ENCODE results near the gene BCAR3. TPM values are rescaled to one million over a fixed set of nuclear protein-coding genes. Genes with fewer than 3 reads are reported as not detected.

The BCAR3 gene
- total RNA-seq, 2 donors from 2014 or later, result 45.2 to 47.7 TPM

- TF ChIP-seq CTCF (IDR thresholded peaks at IDR 0.05), result no peak
- H3K9me3 ChIP-seq, result no peaks in the 10 kb centered on the region
- no peak overlapping the region for H3K27ac ChIP-seq
- DNase-seq, result no peak
- intact Hi-C loops (cut with DNase I), result no loop called here
- H3K36me3 ChIP-seq, result no peaks in the 10 kb centered on the region
- H3K9ac ChIP-seq (ENCODE audit: low read depth in 2 of 2, low read length in 2 of 2), result no peak overlapping the region
- no peak overlapping the region for H3K4me3 ChIP-seq
- H3K4me1 ChIP-seq, result no peaks in the 10 kb centered on the region
- H3K27me3 ChIP-seq, result no peaks in the 10 kb centered on the region
These were observed 78.5 kb downstream of the BCAR3 start for GRCh38 chr1:93603106-93603505.

GRCh38 chr1:93602101-93602500 lies 79.5 kb downstream of the BCAR3 start:
- Histone ChIP-seq H3K27ac (no peak overlapping the region), H3K9me3 (no peaks in the 10 kb centered on the region), H3K9ac (ENCODE audit: low read depth in 2 of 2, low read length in 2 of 2) (no peak overlapping the region), H3K27me3 (no peaks in the 10 kb centered on the region), H3K4me3 (no peak overlapping the region), H3K36me3 (no peaks in the 10 kb centered on the region), H3K4me1 (no peaks in the 10 kb centered on the region)
- DNase-seq, result no peak
- TF ChIP-seq CTCF (IDR thresholded peaks at IDR 0.05), result no peak
- intact Hi-C loops (cut with DNase I), result no loop called here

GRCh38 chr1:93601686-93602085 lies 80.0 kb downstream of the BCAR3 start:
- H3K4me1 ChIP-seq, result no peaks in the 10 kb centered on the region

GRCh38 chr1:93600663-93601062 lies 81.0 kb downstream of the BCAR3 start:
- no peaks in the 10 kb centered on the region for H3K36me3 ChIP-seq
- intact Hi-C loops (cut with DNase I), result no loop called here
- TF ChIP-seq CTCF (IDR thresholded peaks at IDR 0.05), result no peak
- H3K4me3 ChIP-seq, result no peak overlapping the region
- no peaks in the 10 kb centered on the region for H3K4me1 ChIP-seq
- H3K9me3 ChIP-seq, result no peaks in the 10 kb centered on the region
- no peak for DNase-seq
- H3K27me3 ChIP-seq, result no peaks in the 10 kb centered on the region
- H3K9ac ChIP-seq (ENCODE audit: low read depth in 2 of 2, low read length in 2 of 2), result no peak overlapping the region
- H3K27ac ChIP-seq, result no peak overlapping the region

More at GRCh38 chr1:93601686-93602085, 80.0 kb downstream of the BCAR3 start:
- no peaks in the 10 kb centered on the region for H3K27me3 ChIP-seq
- H3K36me3 ChIP-seq, result no peaks in the 10 kb centered on the region
- no peak overlapping the region for H3K27ac ChIP-seq
- no peak overlapping the region for H3K9ac ChIP-seq (ENCODE audit: low read depth in 2 of 2, low read length in 2 of 2)
- no peaks in the 10 kb centered on the region for H3K9me3 ChIP-seq
- DNase-seq, result no peak
- no peak for TF ChIP-seq CTCF (IDR thresholded peaks at IDR 0.05)
- intact Hi-C loops (cut with DNase I), result no loop called here
- H3K4me3 ChIP-seq, result no peak overlapping the region

GRCh38 chr1:93599479-93599878 lies 82.2 kb downstream of the BCAR3 start:
- H3K27me3 ChIP-seq, result no peaks in the 10 kb centered on the region
- H3K27ac ChIP-seq, result no peak overlapping the region
- no peak for DNase-seq
- H3K36me3 ChIP-seq, result no peaks in the 10 kb centered on the region
- no peak for TF ChIP-seq CTCF (IDR thresholded peaks at IDR 0.05)
- H3K4me3 ChIP-seq, result no peak overlapping the region
- no peak overlapping the region for H3K9ac ChIP-seq (ENCODE audit: low read depth in 2 of 2, low read length in 2 of 2)
- intact Hi-C loops (cut with DNase I), result no loop called here
- H3K9me3 ChIP-seq, result no peaks in the 10 kb centered on the region
- H3K4me1 ChIP-seq, result no peaks in the 10 kb centered on the region
